ENCODE measurements around the gene CASQ2.

GRCh38 chr1:115761601-115762302 is 6.8 kb downstream of the CASQ2 start:
- TF ChIP-seq SP1 (IDR thresholded peaks at IDR 0.05; ENCODE audit: low read depth, low read length) (no peak), POLR2A (IDR thresholded peaks at IDR 0.05; ENCODE audit: low read depth, low read length) (no peak)
